HG03060 (cell line): ENCODE data around the gene GPX4.

Source experiments
- ATAC-seq: cut with Tn5 transposase; IDR thresholded peaks from one replicate; pipeline ENCODE4 v1.9.1; 2021; ENCODE audit warnings: low read depth, moderate number of reproducible peaks; ENCODE audit not compliant: unreplicated experiment

Gene GPX4

GRCh38 chr19:1102407-1103131 lies 1.2 kb upstream of the GPX4 start:
- ATAC-seq, result no peak

- no peak for ATAC-seq
Measured at GRCh38 chr19:1103132-1103707, 574 bp upstream of the GPX4 start.

GRCh38 chr19:1104311-1105007 lies 665 bp downstream of the GPX4 start:
- ATAC-seq, result no peak

- no peak for ATAC-seq
Measured at GRCh38 chr19:1105008-1105872, 1.4 kb downstream of the GPX4 start.

GRCh38 chr19:1105873-1106840 lies 2.4 kb downstream of the GPX4 start:
- no peak for ATAC-seq

- ATAC-seq, result no peak
Measured at GRCh38 chr19:1106841-1107660, 3.3 kb downstream of the GPX4 start.

GRCh38 chr19:1107661-1108261 lies 4.0 kb downstream of the GPX4 start:
- no peak for ATAC-seq

- no peak for ATAC-seq
Measured at GRCh38 chr19:1108291-1109031, 4.7 kb downstream of the GPX4 start.

- ATAC-seq, result no peak
Measured at GRCh38 chr19:1109032-1109551, 5.3 kb downstream of the GPX4 start.

GRCh38 chr19:1109697-1110671 lies 6.2 kb downstream of the GPX4 start:
- ATAC-seq, result no peak

GRCh38 chr19:1110809-1111640 lies 7.2 kb downstream of the GPX4 start:
- no peak for ATAC-seq

- no peak for ATAC-seq
Measured at GRCh38 chr19:1111641-1112267, 8.0 kb downstream of the GPX4 start.

GRCh38 chr19:1112268-1113029 lies 8.7 kb downstream of the GPX4 start:
- no peak for ATAC-seq
